HepG2 (cell line): ENCODE measurements around the gene MUC21. TPM values are rescaled to one million over a fixed set of nuclear protein-coding genes. Genes with fewer than 3 reads are reported as not detected.

Source experiments
- ATAC-seq: fragments of 200-7000 bp; cut with Tn5 transposase; 3 replicates; pipeline ENCODE4 v1.9.1; 2020; ENCODE audit warnings: mild to moderate bottlenecking, moderate library complexity
- Bru-seq: library from RNA; stranded (reverse); fragments of 400-500 nt; gene quantifications from one replicate; lab custom pipeline; 2021; lab: Mats Ljungman, UMichigan
- BruChase-seq, 2 experiments: library from RNA; stranded (reverse); fragments of 400-500 nt; gene quantifications; one replicate each; lab custom pipeline; 2021; lab: Mats Ljungman, UMichigan
- BruUV-seq: library from RNA; stranded (reverse); fragments of 400-500 nt; replicated peaks from 2 replicates; lab custom pipeline; 2021; lab: Mats Ljungman, UMichigan
- CTCF ChIA-PET: fragments of 300-600 bp; formaldehyde crosslinking; extraction: SDS; loops from one replicate; lab custom pipeline; 2021; ENCODE audit warnings: low total read pairs, inconsistent platforms, low intra/inter-chr PET ratio; lab: Yijun Ruan, JAX
- POLR2A ChIA-PET: fragments of 350-600 bp; sonication (Branson Sonifier 250); formaldehyde crosslinking; loops from one replicate; lab custom pipeline; 2020; ENCODE audit warnings: antibody characterized with exemption, inconsistent platforms; lab: Yijun Ruan, JAX
- DNase-seq: peaks from one replicate; pipeline ENCODE4 v3.0.0-alpha.2; 2015; ENCODE audit warnings: low spot score
- FAIRE-seq: peaks from 3 replicates; lab custom pipeline; 2011; peaks lifted over from hg19 to GRCh38; lab: Jason Lieb, UNC
- H2AFZ ChIP-seq: one replicate; pipeline ENCODE4 v1.6.1; 2011; ENCODE audit warnings: low read length, inconsistent platforms
- H3K27ac ChIP-seq: fragments of 300-600 bp; 3 replicates; pipeline ENCODE4 v1.8.0; 2011; ENCODE audit warnings: mixed run types, mild to moderate bottlenecking, mixed read lengths, low read length, inconsistent platforms; ENCODE audit not compliant: insufficient read depth; ENCODE audit errors: extremely low read length
- H3K27me3 ChIP-seq, 2 experiments: fragments of 200-600 bp in 1 of 2; 2 replicates in 1 of 2; 3 replicates in 1 of 2; pipeline versions ENCODE4 v1.6.0 to v1.8.0; 2011; ENCODE audit warnings: low read length in 2 of 2, mild to moderate bottlenecking in 2 of 2, moderate library complexity in 2 of 2, inconsistent platforms in 1 of 2; ENCODE audit not compliant: insufficient read depth in 2 of 2, control insufficient read depth in 1 of 2
- H3K36me3 ChIP-seq, 2 experiments: fragments of 200-600 bp in 1 of 2; replicated peaks in 1 of 2; 2 replicates in 1 of 2; 3 replicates in 1 of 2; pipeline versions ENCODE4 v1.5.1 to v1.8.0; 2011; ENCODE audit warnings: low read length in 2 of 2, inconsistent platforms in 1 of 2; ENCODE audit not compliant: insufficient read depth in 2 of 2, control insufficient read depth in 1 of 2
- H3K4me1 ChIP-seq: 2 replicates; pipeline ENCODE4 v1.5.1; 2012; ENCODE audit warnings: low read length, inconsistent platforms; ENCODE audit not compliant: insufficient read depth
- H3K4me2 ChIP-seq: 2 replicates; pipeline ENCODE4 v1.6.0; 2011; ENCODE audit warnings: low read depth, low read length, inconsistent platforms
- H3K4me3 ChIP-seq, 3 experiments: fragments of 200-600 bp in 1 of 3; sonication (generic), shearing (Covaris generic) in 1 of 3; replicated peaks in 1 of 3; 2 replicates each; pipeline ENCODE4 v1.5.1; 2011 to 2016; ENCODE audit warnings: low read length in 3 of 3, inconsistent platforms in 2 of 3, low read depth in 2 of 3, mild to moderate bottlenecking in 2 of 3, control low read depth in 1 of 3, mixed read lengths in 1 of 3; ENCODE audit not compliant: insufficient read depth in 1 of 3
- H3K79me2 ChIP-seq: one replicate; pipeline ENCODE4 v1.6.1; 2011; ENCODE audit warnings: low read length, inconsistent platforms; ENCODE audit not compliant: insufficient read depth
- H3K9ac ChIP-seq: 2 replicates; pipeline ENCODE4 v1.6.0; 2011; ENCODE audit warnings: mild to moderate bottlenecking, low read depth, low read length, inconsistent platforms; ENCODE audit not compliant: insufficient read depth
- H3K9me3 ChIP-seq: 2 replicates; pipeline ENCODE4 v1.5.1; 2012; ENCODE audit warnings: mild to moderate bottlenecking, low read length
- H4K20me1 ChIP-seq: 2 replicates; pipeline ENCODE4 v1.6.0; 2011; ENCODE audit warnings: inconsistent platforms, mild to moderate bottlenecking, low read length, moderate library complexity; ENCODE audit not compliant: insufficient read depth
- GTF2F1 ChIP-seq: fragments of 150-350 bp; IDR thresholded peaks from 2 replicates; pipeline ENCODE4 v1.6.1; 2014; ENCODE audit warnings: low read length
- RAD21 ChIP-seq: fragments of 450-650 bp; formaldehyde crosslinking; IDR thresholded peaks from 2 replicates; pipeline ENCODE4 v1.5.0; 2020; ENCODE audit warnings: mild to moderate bottlenecking
- RNF2 ChIP-seq: fragments of 450-650 bp; conservative IDR thresholded peaks from 2 replicates; pipeline ENCODE4 v1.6.1; 2016; ENCODE audit warnings: low read depth
- TEAD3 ChIP-seq: optimal IDR thresholded peaks from 2 replicates; pipeline ENCODE3; 2016; ENCODE audit warnings: borderline replicate concordance
- WGBS: methylation state at CpG from one replicate; pipeline ENCODE4 v1.1.6; 2017; ENCODE audit warnings: low lambda C conversion rate; 5-methylcytosine and 5-hydroxymethylcytosine counted together
- in situ Hi-C: cut with HindIII; loops from 2 replicates; pipeline ENCODE4 v1.10.0; 2017; ENCODE audit warnings: low pct_unique_long_range_greater_than_20kb; ENCODE audit not compliant: extremely low pct_ligation_motif_present
- intact Hi-C: fragments of 100-400 bp; cut with micrococcal nuclease; formaldehyde crosslinking; loops from one replicate; pipeline ENCODE4 v1.10.0; 2022; ENCODE audit not compliant: unreplicated experiment
- long read RNA-seq, 2 experiments: library from RNA in 1 of 2; library from polyadenylated mRNA in 1 of 2; stranded (forward) in 1 of 2; unstranded in 1 of 2; transcript quantifications; one replicate each; pipeline ENCODE4 v2.0.0, GENCODE V29; 2019 to 2022
- polyA minus RNA-seq, 3 experiments: library from RNA; depleted of rRNA, polyadenylated mRNA; stranded (reverse); fragments of >200 nt; gene quantifications; 2 replicates each; pipeline ENCODE4 v1.2.3, GENCODE V29; 2011; ENCODE audit warnings: low replicate concordance in 1 of 3
- polyA plus RNA-seq, 8 experiments: library from polyadenylated mRNA; depleted of rRNA in 3 of 8; stranded (reverse) in 7 of 8; unstranded in 1 of 8; fragments of >200 nt; fragmentation: Illumina TruSeq in 4 of 8; extraction: Trizol in 4 of 8; gene quantifications; 2 replicates each; pipeline versions ENCODE4 v1.2.1 to v1.2.3, GENCODE V29; 2011 to 2016; ENCODE audit warnings: low read depth in 4 of 8, missing spikeins in 1 of 8, mixed read lengths in 1 of 8; ENCODE audit not compliant: insufficient read depth in 1 of 8
- total RNA-seq, 5 experiments: library from RNA; depleted of rRNA; stranded (reverse); fragments of >200 nt; fragmentation: Illumina TruSeq; extraction: Trizol; gene quantifications; 2 replicates each; pipeline ENCODE4 v1.2.3, GENCODE V29; 2016; ENCODE audit warnings: low read depth in 1 of 5
- TF ChIP-seq, protein P1 (sequence below): sonication (generic); formaldehyde crosslinking; conservative IDR thresholded peaks from 2 replicates; pipeline ENCODE4 v1.8.0; 2022; ENCODE audit warnings: missing genetic modification reagents

MUC21 gene
- total RNA-seq (2016; rRNA removed; fragmentation: Illumina TruSeq; extraction: Trizol) (not detected in 2 replicates), polyA plus RNA-seq (2011; rRNA removed) (not detected in 2 replicates), polyA minus RNA-seq (2011; rRNA and poly(A)+ RNA removed; ENCODE audit: low replicate concordance) (not detected in 2 replicates), Bru-seq, nascent RNA (not detected), BruChase-seq, experiment 1, labeled RNA remaining after a 6-hour chase (not detected), BruChase-seq, experiment 2, labeled RNA remaining after a 2-hour chase (not detected)
- not detected in 2 replicates for total RNA-seq (2016; cell fraction: cytosol; rRNA removed; fragmentation: Illumina TruSeq; extraction: Trizol; ENCODE audit: low read depth)
- total RNA-seq (2016; cell fraction: insoluble cytoplasmic fraction; rRNA removed; fragmentation: Illumina TruSeq; extraction: Trizol), result not detected in 2 replicates
- not detected in 2 replicates for total RNA-seq (2016; cell fraction: membrane; rRNA removed; fragmentation: Illumina TruSeq; extraction: Trizol)
- total RNA-seq (2016; cell fraction: nucleus; rRNA removed; fragmentation: Illumina TruSeq; extraction: Trizol), result not detected in 2 replicates
- polyA plus RNA-seq (2011; cell fraction: cytosol; rRNA removed), result not detected in 2 replicates
- polyA plus RNA-seq (2011; cell fraction: nucleus; rRNA removed), result not detected in 2 replicates
- not detected in 2 replicates for polyA plus RNA-seq (2012)
- polyA plus RNA-seq (2016; cell fraction: cytosol; fragmentation: Illumina TruSeq; extraction: Trizol; ENCODE audit: low read depth), result not detected in 2 replicates
- not detected in 2 replicates for polyA plus RNA-seq (2016; cell fraction: insoluble cytoplasmic fraction; fragmentation: Illumina TruSeq; extraction: Trizol; ENCODE audit: low read depth)
- not detected in 2 replicates for polyA plus RNA-seq (2016; cell fraction: membrane; fragmentation: Illumina TruSeq; extraction: Trizol; ENCODE audit: low read depth)
- not detected in 2 replicates for polyA plus RNA-seq (2016; cell fraction: nucleus; fragmentation: Illumina TruSeq; extraction: Trizol; ENCODE audit: insufficient read depth, low read depth)
- polyA minus RNA-seq (2011; cell fraction: cytosol; rRNA and poly(A)+ RNA removed), result not detected in 2 replicates
- not detected in 2 replicates for polyA minus RNA-seq (2011; cell fraction: nucleus; rRNA and poly(A)+ RNA removed)
- long read RNA-seq, experiment 1, result 0 reads
- long read RNA-seq, experiment 2, result 0 reads

DNA sequence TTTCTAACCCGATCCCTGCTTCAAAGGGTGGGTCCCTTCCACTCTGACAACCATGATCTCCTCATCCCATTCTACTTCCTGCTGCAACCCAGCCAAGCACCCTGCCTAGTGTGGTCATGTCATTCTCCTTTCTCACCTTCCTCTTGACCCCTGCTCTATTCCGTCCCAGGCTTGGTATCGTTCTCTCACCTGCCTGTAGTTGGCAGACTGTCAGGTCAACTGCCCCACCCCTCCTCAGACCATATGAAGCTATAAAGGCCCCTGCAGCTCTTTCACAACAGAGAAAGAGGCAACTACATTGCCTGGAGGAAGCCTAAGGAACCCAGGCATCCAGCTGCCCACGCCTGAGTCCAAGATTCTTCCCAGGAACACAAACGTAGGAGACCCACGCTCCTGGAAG is at the start of gene MUC21:
Gene MUC21, plus strand, starts transcription at position 280 of the 400 bp plus-strand sequence. CDS start 241 bp downstream, outside the sequence.
- WGBS, result 23% methylated on average over 6 of the region's 6 CpGs
- H3K9ac ChIP-seq, result no peak within 1 kb of the TSS
- ATAC-seq, result no peak
- no peaks in the 10 kb centered on the region for H3K36me3 ChIP-seq
- ChIA-PET CTCF (no interaction called here), POLR2A (no interaction called here)
- FAIRE-seq, result no peak
- no peaks in the 10 kb centered on the region for H4K20me1 ChIP-seq
- no peak for DNase-seq
- no peak within 1 kb of the TSS for H3K27ac ChIP-seq
- no peaks in the 10 kb centered on the region for H3K79me2 ChIP-seq
- no TSS peak for BruUV-seq
- in situ Hi-C loops (no loop called here), intact Hi-C loops (no loop called here)
- H3K4me3 ChIP-seq, result no peak within 1 kb of the TSS
- no peak for TF ChIP-seq TEAD3 (CRISPR knock-in tag)
- TF ChIP-seq RNF2, result no peak
- no peak for TF ChIP-seq GTF2F1
- TF ChIP-seq, protein P1, sequence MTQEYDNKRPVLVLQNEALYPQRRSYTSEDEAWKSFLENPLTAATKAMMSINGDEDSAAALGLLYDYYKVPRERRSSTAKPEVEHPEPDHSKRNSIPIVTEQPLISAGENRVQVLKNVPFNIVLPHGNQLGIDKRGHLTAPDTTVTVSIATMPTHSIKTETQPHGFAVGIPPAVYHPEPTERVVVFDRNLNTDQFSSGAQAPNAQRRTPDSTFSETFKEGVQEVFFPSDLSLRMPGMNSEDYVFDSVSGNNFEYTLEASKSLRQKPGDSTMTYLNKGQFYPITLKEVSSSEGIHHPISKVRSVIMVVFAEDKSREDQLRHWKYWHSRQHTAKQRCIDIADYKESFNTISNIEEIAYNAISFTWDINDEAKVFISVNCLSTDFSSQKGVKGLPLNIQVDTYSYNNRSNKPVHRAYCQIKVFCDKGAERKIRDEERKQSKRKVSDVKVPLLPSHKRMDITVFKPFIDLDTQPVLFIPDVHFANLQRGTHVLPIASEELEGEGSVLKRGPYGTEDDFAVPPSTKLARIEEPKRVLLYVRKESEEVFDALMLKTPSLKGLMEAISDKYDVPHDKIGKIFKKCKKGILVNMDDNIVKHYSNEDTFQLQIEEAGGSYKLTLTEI (CRISPR knock-in tag), result no peak
- TF ChIP-seq RAD21 (CRISPR knock-in tag), result no peak
- no peaks in the 10 kb centered on the region for H3K9me3 ChIP-seq
- peaks cover 7% of the 10 kb centered on the region; the same call in 1 of the 2 replicates for H3K4me1 ChIP-seq
- 0 out of 5 replicates have a peak, but pooled peaks cover 0 to 9% of the 10 kb centered on the region in 2 experiments for H3K27me3 ChIP-seq
- no peak within 1 kb of the TSS for H2AFZ ChIP-seq
- no peak within 1 kb of the TSS for H3K4me2 ChIP-seq
